Smooth muscle cell (in vitro differentiated cells): Measurements from ENCODE around the gene TGIF1. TPM values are rescaled to one million over a fixed set of nuclear protein-coding genes. Genes with fewer than 3 reads are reported as not detected.

Experiments
- DNase-seq: peaks from one replicate; lab custom pipeline; 2025; ENCODE audit not compliant: unreplicated experiment; lab: John Stamatoyannopoulos, UW
- H2AFZ ChIP-seq: fragments of 200-600 bp; sonication (generic); 2 replicates; pipeline ENCODE4 v1.6.0; 2016; ENCODE audit warnings: antibody characterized with exemption, low read depth, mild to moderate bottlenecking
- H3F3A ChIP-seq: fragments of 200-600 bp; sonication (generic); 2 replicates; pipeline ENCODE4 v1.6.0; 2017; ENCODE audit warnings: antibody characterized with exemption, low read depth
- H3K27ac ChIP-seq: fragments of 200-600 bp; sonication (generic); 2 replicates; pipeline ENCODE4 v1.5.1; 2016; ENCODE audit warnings: low read depth, mild to moderate bottlenecking
- H3K27me3 ChIP-seq: fragments of 200-600 bp; sonication (generic); 2 replicates; pipeline ENCODE4 v1.6.1; 2016; ENCODE audit warnings: low read depth, mild to moderate bottlenecking
- H3K36me3 ChIP-seq: fragments of 200-600 bp; sonication (generic); 2 replicates; pipeline ENCODE4 v1.5.1; 2016; ENCODE audit warnings: low read depth
- H3K4me1 ChIP-seq: fragments of 200-600 bp; sonication (generic); 2 replicates; pipeline ENCODE4 v1.5.1; 2016; ENCODE audit warnings: low read depth
- H3K4me2 ChIP-seq: fragments of 200-600 bp; sonication (generic); 2 replicates; pipeline ENCODE4 v1.6.0; 2016; ENCODE audit warnings: mild to moderate bottlenecking
- H3K4me3 ChIP-seq: fragments of 200-600 bp; sonication (generic); 2 replicates; pipeline ENCODE4 v1.5.1; 2016; ENCODE audit warnings: mild to moderate bottlenecking
- H3K79me2 ChIP-seq: fragments of 200-600 bp; sonication (generic); 2 replicates; pipeline ENCODE4 v1.6.0; 2016; ENCODE audit warnings: low read depth, mild to moderate bottlenecking
- H3K9ac ChIP-seq: fragments of 200-600 bp; sonication (generic); 2 replicates; pipeline ENCODE4 v1.6.0; 2016; ENCODE audit warnings: low read depth
- H3K9me3 ChIP-seq: fragments of 200-600 bp; sonication (generic); replicated peaks from 2 replicates; pipeline ENCODE4 v1.5.1; 2016; ENCODE audit warnings: low read depth
- H4K20me1 ChIP-seq: fragments of 200-600 bp; sonication (generic); 2 replicates; pipeline ENCODE4 v1.6.0; 2016; ENCODE audit warnings: low read depth
- WGBS: methylation state at CpG from one replicate; pipeline ENCODE4 v1.1.7; 2016; ENCODE audit warnings: low lambda C conversion rate; 5-methylcytosine and 5-hydroxymethylcytosine counted together
- polyA plus RNA-seq: library from polyadenylated mRNA; unstranded; fragments of >200 nt; fragmentation: Nextera tagmentation; extraction: Ambion mirVana; gene quantifications from 2 replicates; pipeline ENCODE4 v1.2.1, GENCODE V29; 2016
- total RNA-seq: library from RNA; depleted of rRNA; stranded (reverse); fragments of >200 nt; gene quantifications from 2 replicates; pipeline ENCODE4 v1.2.3, GENCODE V29; 2014
- TF ChIP-seq, protein P1 (sequence below): fragments of 200-600 bp; sonication (generic); IDR thresholded peaks from 2 replicates; pipeline ENCODE4 v1.5.1; 2017; ENCODE audit warnings: borderline replicate concordance, mild to moderate bottlenecking, antibody characterized with exemption; ENCODE audit not compliant: insufficient read depth, poor library complexity, severe bottlenecking

The TGIF1 gene
- total and polyA plus RNA-seq, 2 experiments from 2014 or later, result 96.7 to 165 TPM

GRCh38 chr18:3444954-3445353 is 5.0 kb upstream of the TGIF1 start:
- H2AFZ ChIP-seq, result no peak overlapping the region
- no peak overlapping the region for H3K9ac ChIP-seq
- H3K27me3 ChIP-seq, result no peaks in the 10 kb centered on the region
- no peaks in the 10 kb centered on the region for H3F3A ChIP-seq
- H3K27ac ChIP-seq, result no peak overlapping the region
- peaks cover 25% of the 10 kb centered on the region for H3K4me1 ChIP-seq
- no peaks in the 10 kb centered on the region for H3K9me3 ChIP-seq
- H3K4me3 ChIP-seq, result no peak overlapping the region
- H3K4me2 ChIP-seq, result no peak overlapping the region
- DNase-seq, result no peak
- 86% methylated on average over 5 of the region's 5 CpGs for WGBS
- no peaks in the 10 kb centered on the region for H4K20me1 ChIP-seq
- TF ChIP-seq, protein P1, sequence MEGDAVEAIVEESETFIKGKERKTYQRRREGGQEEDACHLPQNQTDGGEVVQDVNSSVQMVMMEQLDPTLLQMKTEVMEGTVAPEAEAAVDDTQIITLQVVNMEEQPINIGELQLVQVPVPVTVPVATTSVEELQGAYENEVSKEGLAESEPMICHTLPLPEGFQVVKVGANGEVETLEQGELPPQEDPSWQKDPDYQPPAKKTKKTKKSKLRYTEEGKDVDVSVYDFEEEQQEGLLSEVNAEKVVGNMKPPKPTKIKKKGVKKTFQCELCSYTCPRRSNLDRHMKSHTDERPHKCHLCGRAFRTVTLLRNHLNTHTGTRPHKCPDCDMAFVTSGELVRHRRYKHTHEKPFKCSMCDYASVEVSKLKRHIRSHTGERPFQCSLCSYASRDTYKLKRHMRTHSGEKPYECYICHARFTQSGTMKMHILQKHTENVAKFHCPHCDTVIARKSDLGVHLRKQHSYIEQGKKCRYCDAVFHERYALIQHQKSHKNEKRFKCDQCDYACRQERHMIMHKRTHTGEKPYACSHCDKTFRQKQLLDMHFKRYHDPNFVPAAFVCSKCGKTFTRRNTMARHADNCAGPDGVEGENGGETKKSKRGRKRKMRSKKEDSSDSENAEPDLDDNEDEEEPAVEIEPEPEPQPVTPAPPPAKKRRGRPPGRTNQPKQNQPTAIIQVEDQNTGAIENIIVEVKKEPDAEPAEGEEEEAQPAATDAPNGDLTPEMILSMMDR, result no peak
- H3K79me2 ChIP-seq, result no peaks in the 10 kb centered on the region
- no peaks in the 10 kb centered on the region for H3K36me3 ChIP-seq

DNA sequence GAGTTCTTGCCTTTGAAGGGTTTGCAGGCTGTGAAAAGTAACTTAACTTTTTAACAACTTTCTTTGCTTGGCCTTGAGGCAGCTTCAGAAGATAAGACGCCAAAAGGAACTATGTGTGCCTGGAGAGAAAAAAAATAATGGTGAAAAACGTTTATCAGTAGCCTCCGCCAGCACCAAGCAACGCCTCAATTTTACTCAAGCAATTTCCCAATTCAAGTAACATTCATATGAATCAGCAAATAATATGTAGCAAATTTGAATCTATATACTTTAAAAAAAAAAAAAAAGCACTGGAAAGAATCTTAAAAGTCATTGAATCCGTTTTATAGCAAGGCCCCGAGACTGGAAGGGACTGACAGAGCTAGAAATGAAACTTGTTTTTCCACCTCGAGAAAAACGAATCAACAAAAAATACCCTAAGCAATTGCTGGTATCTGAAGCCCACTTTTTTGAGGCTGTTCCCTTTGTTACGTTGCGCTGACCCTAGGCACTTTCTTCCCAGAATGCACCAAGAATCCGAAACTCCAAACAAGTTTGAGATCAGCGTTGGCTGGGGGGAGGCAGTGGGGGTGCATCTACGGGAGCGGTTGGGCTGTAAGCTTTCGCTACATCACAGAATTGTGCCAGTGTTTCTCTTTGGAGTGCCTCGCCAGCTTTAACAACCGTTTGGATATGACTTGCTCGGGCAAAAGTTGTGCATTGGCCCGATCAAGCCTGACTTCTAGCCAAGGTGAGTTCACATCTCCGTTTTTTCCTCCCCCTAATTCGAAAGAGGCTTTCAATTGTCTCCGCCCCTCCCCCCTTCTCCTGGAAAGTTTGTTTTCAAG is 2.7 kb upstream of the TGIF1 start:
- peak; percentile 58 for DNase-seq
- TF ChIP-seq, protein P1, result no peak
- peaks cover 3% of the 10 kb centered on the region for H4K20me1 ChIP-seq
- H3K9me3 ChIP-seq, result no peaks in the 10 kb centered on the region
- peaks cover under 1% of the 10 kb centered on the region for H3F3A ChIP-seq
- 3% methylated on average over 22 of the region's 22 CpGs for WGBS
- no peaks in the 10 kb centered on the region for H3K36me3 ChIP-seq
- H3K4me1 ChIP-seq, result peaks cover 20% of the 10 kb centered on the region
- H3K9ac ChIP-seq, result peak overlapping the region; percentile 99
- peak overlapping the region; percentile 73 for H2AFZ ChIP-seq
- no peaks in the 10 kb centered on the region for H3K27me3 ChIP-seq
- peaks cover 23% of the 10 kb centered on the region for H3K79me2 ChIP-seq
- peak overlapping the region; percentile 99 for H3K27ac ChIP-seq
- peak overlapping the region; percentile 92 for H3K4me2 ChIP-seq
- peak overlapping the region; percentile 95 for H3K4me3 ChIP-seq

- H3F3A ChIP-seq, result peaks cover 9% of the 10 kb centered on the region
- H3K4me1 ChIP-seq, result peaks cover 20% of the 10 kb centered on the region
- TF ChIP-seq, protein P1, result no peak
- H3K4me2 ChIP-seq, result peak overlapping the region; percentile 92
- H2AFZ ChIP-seq, result peak overlapping the region; percentile 73
- H3K9ac ChIP-seq, result peak overlapping the region; percentile 99
- peak; percentile 83 for DNase-seq
- peaks cover 12% of the 10 kb centered on the region for H4K20me1 ChIP-seq
- no peaks in the 10 kb centered on the region for H3K36me3 ChIP-seq
- H3K4me3 ChIP-seq, result peak overlapping the region; percentile 95
- H3K27me3 ChIP-seq, result no peaks in the 10 kb centered on the region
- H3K27ac ChIP-seq, result peak overlapping the region; percentile 99
- WGBS, result under 1% methylated on average over 63 of the region's 63 CpGs
- no peaks in the 10 kb centered on the region for H3K9me3 ChIP-seq
- H3K79me2 ChIP-seq, result peaks cover 31% of the 10 kb centered on the region
Measured at GRCh38 chr18:3447895-3448837, 1.8 kb upstream of the TGIF1 start.
